GM21737 (cell line): Measurements from ENCODE around the gene ARHGAP26.

ENCODE experiments used
- ATAC-seq: cut with Tn5 transposase; IDR thresholded peaks from one replicate; pipeline ENCODE4 v1.9.1; 2021; ENCODE audit warnings: mild to moderate bottlenecking, moderate library complexity; ENCODE audit not compliant: unreplicated experiment

The ARHGAP26 gene

GRCh38 chr5:142828797-142829535 lies 58.8 kb downstream of the ARHGAP26 start:
- no peak for ATAC-seq

- ATAC-seq: no peak
Observed at GRCh38 chr5:142829801-142830220, 59.6 kb downstream of the ARHGAP26 start.

GRCh38 chr5:142830241-142831008 lies 60.2 kb downstream of the ARHGAP26 start:
- ATAC-seq: no peak

- ATAC-seq: no peak
Observed at GRCh38 chr5:142831009-142831383, 60.8 kb downstream of the ARHGAP26 start.

GRCh38 chr5:142832263-142832662 lies 62.1 kb downstream of the ARHGAP26 start:
- ATAC-seq: no peak

GRCh38 chr5:142833517-142834449 lies 63.6 kb downstream of the ARHGAP26 start:
- no peak for ATAC-seq

GRCh38 chr5:142834504-142834903 lies 64.3 kb downstream of the ARHGAP26 start:
- ATAC-seq: no peak

- ATAC-seq: no peak
Observed at GRCh38 chr5:142835540-142835939, 65.4 kb downstream of the ARHGAP26 start.

GRCh38 chr5:142836048-142836447 lies 65.9 kb downstream of the ARHGAP26 start:
- no peak for ATAC-seq

- no peak for ATAC-seq
Observed at GRCh38 chr5:142837081-142837725, 67.0 kb downstream of the ARHGAP26 start.

GRCh38 chr5:142838845-142839244 lies 68.7 kb downstream of the ARHGAP26 start:
- ATAC-seq: no peak

GRCh38 chr5:142839711-142840346 lies 69.7 kb downstream of the ARHGAP26 start:
- ATAC-seq: no peak

- ATAC-seq: no peak
Observed at GRCh38 chr5:142840575-142840974, 70.4 kb downstream of the ARHGAP26 start.

- no peak for ATAC-seq
Observed at GRCh38 chr5:142841511-142842265, 71.5 kb downstream of the ARHGAP26 start.

- ATAC-seq: no peak
Observed at GRCh38 chr5:142842994-142843905, 73.1 kb downstream of the ARHGAP26 start.

GRCh38 chr5:142844866-142845265 lies 74.7 kb downstream of the ARHGAP26 start:
- no peak for ATAC-seq

- ATAC-seq: peak; percentile 47
Observed at GRCh38 chr5:142845402-142845921, 75.3 kb downstream of the ARHGAP26 start.

- ATAC-seq: peak; percentile 43
Observed at GRCh38 chr5:142845954-142846398, 75.8 kb downstream of the ARHGAP26 start.
